CD4-positive, alpha-beta T cell treated with Interleukin-2 at 100 ng/mL for 4 hours (primary cell): ENCODE measurements around the gene LMOD1.
"Not testable (repeated sequence)": the region's sequence is repeated elsewhere in the genome, so short reads cannot be mapped to it uniquely, and the experiment has no call there.

Experiments
- DNase-seq: peaks from one replicate; pipeline ENCODE4 v3.0.0-alpha.2; 2020; ENCODE audit warnings: low spot score

Gene LMOD1

DNA sequence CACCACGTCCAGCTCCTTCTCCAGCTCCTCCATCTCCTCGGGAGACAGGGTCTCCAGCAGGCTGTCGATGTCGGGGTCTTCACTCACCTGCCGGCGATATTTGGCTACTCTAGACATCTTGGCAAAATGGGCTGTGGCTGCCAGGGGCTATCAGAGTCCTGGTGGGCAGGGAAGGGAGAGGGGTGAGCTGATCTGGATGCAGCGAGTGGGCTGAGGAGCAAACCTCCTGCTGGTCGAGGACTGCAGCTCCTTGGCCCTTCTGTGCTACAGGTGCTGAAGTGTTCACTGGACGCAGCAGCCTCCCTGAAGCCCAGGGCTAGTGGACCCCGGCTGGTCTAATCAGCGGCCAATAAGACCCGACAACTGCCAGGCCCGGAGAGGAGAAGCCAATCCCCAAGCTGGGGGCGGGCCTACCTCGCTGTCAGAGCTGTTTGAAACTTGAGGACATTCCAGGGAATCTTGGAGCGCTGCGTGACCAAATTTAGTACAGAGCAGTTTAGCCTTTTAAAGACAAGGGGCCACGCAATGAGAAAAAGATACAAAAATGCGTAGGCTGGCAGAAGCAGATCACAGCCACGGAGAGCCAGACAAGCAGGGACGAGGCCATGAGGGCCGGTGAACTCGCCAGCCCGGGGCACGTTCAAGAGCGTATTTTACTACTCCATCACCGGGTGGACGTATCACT, at the start of gene LMOD1:
TSS of gene LMOD1 (minus strand) at position 325 of the 685 bp plus-strand sequence. CDS start at position 117, 208 bp downstream.
- DNase-seq: no peak

- no peak for DNase-seq
Measured at GRCh38 chr1:201990427-201990826, 44.1 kb upstream of the LMOD1 start.

- no peak for DNase-seq
Measured at GRCh38 chr1:201989354-201990128, 43.2 kb upstream of the LMOD1 start.

- no peak for DNase-seq
Measured at GRCh38 chr1:201988601-201989000, 42.3 kb upstream of the LMOD1 start.

GRCh38 chr1:201985355-201985754, 39.0 kb upstream of the LMOD1 start:
- no peak for DNase-seq

DNA sequence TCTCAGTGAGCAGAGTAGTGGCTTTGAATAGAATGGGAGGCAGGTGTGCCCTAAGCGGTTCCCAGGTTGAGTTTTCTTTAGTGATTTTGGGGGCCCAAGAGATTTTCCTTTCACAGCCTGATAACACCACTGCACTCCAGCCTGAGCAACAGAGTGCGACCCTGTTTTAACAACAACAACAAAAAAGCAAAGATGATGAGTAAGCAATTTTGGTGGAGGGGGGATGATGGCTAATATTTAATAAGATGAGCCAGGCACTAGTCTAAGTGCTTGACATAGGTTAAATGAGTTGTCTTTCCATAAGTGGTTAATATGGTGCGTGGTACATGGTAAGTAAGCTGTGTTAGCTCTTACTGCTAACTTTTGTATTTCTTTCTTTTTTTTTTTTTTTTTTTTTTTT, 38.1 kb upstream of the LMOD1 start:
- no peak for DNase-seq

- DNase-seq: peak; percentile 5
Measured at GRCh38 chr1:201983380-201983805, 37.0 kb upstream of the LMOD1 start.

- DNase-seq: peak; percentile 51
Measured at GRCh38 chr1:201982623-201983379, 36.5 kb upstream of the LMOD1 start, which contains the start of gene RNPEP. RNPEP (plus strand) TSS chr1:201982648; CDS start chr1:201982667, 19 bp downstream.

GRCh38 chr1:201982082-201982622, 35.8 kb upstream of the LMOD1 start:
- peak; percentile 71 for DNase-seq

DNA sequence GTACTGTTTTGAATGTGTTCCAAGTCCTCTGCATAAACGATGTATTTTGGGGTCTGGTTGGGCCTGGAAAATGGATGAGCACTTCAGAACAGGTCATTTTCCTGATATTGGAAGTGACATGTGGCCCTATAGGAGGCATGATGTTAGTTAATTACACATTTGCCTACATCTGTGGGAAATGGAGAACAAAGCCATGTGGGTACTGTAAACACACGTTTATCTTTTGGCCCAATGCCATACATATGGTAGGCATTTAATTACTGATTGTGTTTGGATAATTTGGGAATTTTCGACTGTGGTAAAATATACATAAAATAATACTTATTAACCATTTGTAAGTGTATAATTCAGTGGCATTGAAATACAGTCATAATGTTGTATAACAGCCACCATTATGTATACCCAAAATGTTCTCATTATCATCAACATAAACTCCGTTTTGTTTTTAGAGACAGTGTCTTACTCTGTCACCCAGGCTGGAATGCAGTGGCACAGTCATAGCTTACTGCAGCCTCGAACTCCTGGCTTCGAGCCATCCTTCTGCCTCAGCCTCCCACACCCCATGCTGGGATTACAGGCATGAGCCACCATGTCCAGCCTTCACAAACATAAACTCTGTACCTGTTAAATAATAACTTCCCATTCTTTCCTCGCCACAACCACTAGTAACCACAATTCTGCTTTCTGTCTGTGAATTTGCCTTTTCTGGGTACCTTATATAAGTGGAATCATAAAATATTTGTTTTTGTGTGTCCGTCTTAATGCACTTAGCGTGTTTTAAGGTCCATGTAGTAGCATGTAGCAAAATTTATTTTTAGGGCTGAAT, 24.2 kb upstream of the LMOD1 start:
- DNase-seq: no peak

DNA sequence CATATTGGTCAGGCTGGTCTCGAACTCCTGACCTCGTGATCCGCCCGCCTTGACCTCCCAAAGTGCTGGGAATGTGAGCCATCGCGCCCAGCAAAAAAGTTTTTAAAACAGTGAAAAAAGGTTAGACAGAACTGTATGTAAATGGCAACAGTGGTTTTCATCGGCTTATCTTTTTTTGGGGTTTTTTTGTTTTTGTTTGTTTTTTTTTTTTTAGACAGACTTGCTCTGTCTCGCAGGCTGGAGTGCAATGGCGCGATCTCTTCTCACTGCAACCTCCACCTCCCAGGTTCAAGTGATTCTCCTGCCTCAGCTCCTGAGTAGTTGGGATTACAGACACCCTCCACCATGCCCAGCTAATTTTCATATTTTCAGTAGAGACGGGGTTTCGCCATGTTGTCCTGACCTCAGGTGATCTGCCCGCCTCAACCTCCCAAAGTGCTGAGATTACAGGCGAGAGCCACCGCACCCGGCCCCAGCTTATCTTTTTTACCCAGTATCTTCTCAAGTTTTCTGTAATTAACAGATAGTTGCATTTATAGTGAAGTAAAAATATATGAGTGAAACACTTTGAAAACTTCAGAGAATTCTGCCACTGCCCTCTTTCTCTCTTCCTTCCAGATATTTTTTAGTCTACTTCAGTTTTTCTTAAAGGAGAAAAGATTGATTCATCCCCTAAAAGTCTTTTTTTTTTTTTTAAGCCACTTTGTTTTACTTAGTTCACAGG, 22.0 kb upstream of the LMOD1 start:
- DNase-seq: no peak

DNA sequence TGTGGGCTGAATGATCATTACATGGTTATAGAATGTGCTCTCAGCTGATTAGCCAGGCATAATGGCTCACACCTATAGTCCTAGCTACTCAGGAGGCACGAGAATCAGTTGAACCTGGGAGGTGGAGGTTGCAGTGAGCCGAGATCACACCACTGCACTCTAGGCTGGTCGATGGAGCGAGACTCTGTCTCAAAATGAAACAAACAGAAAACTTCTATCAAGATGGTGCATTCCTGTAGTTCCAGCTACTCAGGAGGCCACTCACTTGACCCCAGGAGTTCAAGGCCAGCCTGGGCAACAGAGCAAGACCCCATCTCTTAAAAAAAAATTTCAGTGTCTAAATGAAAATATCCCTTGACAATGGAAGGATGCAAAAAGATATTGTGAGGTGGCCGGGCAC, 19.8 kb upstream of the LMOD1 start:
- no peak for DNase-seq

GRCh38 chr1:201964261-201964660, 17.9 kb upstream of the LMOD1 start:
- DNase-seq: no peak

DNA sequence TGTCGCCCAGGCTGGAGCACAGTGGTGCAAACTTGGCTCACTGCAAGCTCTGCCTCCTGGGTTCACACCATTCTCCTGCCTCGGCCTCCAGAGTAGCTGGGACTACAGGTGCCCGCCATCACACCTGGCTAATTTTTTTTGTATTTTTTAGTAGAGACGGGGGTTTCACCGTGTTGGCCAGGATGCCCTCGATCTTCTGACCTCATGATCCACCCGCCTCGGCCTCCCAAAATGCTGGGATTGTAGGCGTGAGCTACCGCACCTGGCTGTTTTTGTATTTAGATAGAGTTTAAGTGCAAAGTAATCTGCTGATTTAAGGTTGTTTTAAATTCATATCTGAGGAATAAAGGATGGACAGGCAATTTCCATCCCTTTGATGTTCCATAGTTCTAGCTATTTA, 16.0 kb upstream of the LMOD1 start:
- DNase-seq: not testable (repeated sequence)

DNA sequence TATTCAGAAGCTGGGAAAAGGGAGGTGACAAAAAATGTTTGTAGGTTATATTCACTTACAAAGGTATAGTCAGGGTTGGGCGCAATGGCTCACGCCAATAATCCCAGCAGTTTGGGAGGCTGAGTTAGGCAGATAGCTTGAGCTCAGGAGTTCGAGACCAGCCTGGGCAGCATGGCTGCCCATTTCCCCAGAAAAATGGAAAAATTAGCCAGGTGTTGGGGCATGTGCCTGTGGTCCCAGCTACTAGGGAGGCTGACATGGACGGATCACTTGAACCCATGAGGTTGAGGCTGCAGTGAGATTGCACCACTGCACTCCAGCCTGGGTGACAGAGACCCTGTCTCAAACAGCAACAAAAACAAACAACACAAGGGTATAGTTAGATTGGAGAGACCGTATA, 12.0 kb upstream of the LMOD1 start:
- DNase-seq: no peak

DNA sequence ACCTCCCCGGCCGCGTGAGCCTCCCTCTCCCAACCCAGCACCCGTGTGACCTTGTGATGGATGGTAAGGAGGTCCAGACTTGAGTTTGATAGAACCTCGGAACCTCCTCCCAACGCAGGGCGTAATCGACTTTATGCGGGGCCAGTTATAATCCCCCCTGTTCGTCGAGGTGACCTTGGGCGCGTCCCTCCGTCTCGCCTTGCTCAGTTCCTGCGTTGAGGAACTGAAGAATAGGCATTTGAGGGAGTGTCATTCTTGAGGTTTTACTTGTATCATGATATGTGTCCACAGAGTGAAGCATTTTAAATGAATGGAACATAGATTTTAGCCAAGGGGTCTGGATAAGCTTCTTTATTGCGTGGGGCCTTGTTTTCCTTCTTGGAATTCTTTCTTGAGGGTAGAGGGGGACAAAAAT, 9.4 kb upstream of the LMOD1 start:
- DNase-seq: no peak

GRCh38 chr1:201955009-201955728, 8.8 kb upstream of the LMOD1 start, which contains the start of gene TIMM17A:
TIMM17A (plus strand) TSS chr1:201955503; CDS start chr1:201955527, 24 bp downstream.
- DNase-seq: peak; percentile 92

GRCh38 chr1:201954263-201955008, 8.1 kb upstream of the LMOD1 start:
- DNase-seq: no peak

- no peak for DNase-seq
Measured at GRCh38 chr1:201949491-201949890, 3.1 kb upstream of the LMOD1 start.
